ENCODE results near the gene CYTIP.
"Not testable (repeated sequence)": the region's sequence is repeated elsewhere in the genome, so short reads cannot be mapped to it uniquely, and the experiment has no call there.

CYTIP gene

GRCh38 chr2:157421331-157421944 lies 22.5 kb downstream of the CYTIP start:
- no peak for DNase-seq

- DNase-seq: no peak
Observed at GRCh38 chr2:157420771-157421323, 23.0 kb downstream of the CYTIP start.

GRCh38 chr2:157419031-157419575 lies 24.8 kb downstream of the CYTIP start:
- no peak for DNase-seq

- DNase-seq: no peak
Observed at GRCh38 chr2:157418239-157418641, 25.6 kb downstream of the CYTIP start.

GRCh38 chr2:157415591-157416101 lies 28.2 kb downstream of the CYTIP start:
- DNase-seq: no peak

- no peak for DNase-seq
Observed at GRCh38 chr2:157414050-157414449, 29.8 kb downstream of the CYTIP start.

GRCh38 chr2:157413326-157414035 lies 30.4 kb downstream of the CYTIP start:
- no peak for DNase-seq

- DNase-seq: no peak
Observed at GRCh38 chr2:157411624-157412336, 32.1 kb downstream of the CYTIP start.

- not testable (repeated sequence) for DNase-seq
Observed at GRCh38 chr2:157405398-157405797, 38.5 kb downstream of the CYTIP start.

- peak; percentile 37 for DNase-seq
Observed at GRCh38 chr2:157404363-157404762, 39.5 kb downstream of the CYTIP start.

- DNase-seq: not testable (repeated sequence)
Observed at GRCh38 chr2:157402801-157403485, 40.9 kb downstream of the CYTIP start.

- DNase-seq: no peak
Observed at GRCh38 chr2:157395811-157396210, 48.1 kb downstream of the CYTIP start.

GRCh38 chr2:157394928-157395327 lies 49.0 kb downstream of the CYTIP start:
- DNase-seq: no peak

GRCh38 chr2:157393348-157393747 lies 50.5 kb downstream of the CYTIP start:
- DNase-seq: no peak

- DNase-seq: no peak
Observed at GRCh38 chr2:157388827-157389226, 55.1 kb downstream of the CYTIP start.

GRCh38 chr2:157386747-157387146 lies 57.1 kb downstream of the CYTIP start:
- DNase-seq: no peak

- DNase-seq: no peak
Observed at GRCh38 chr2:157386247-157386646, 57.6 kb downstream of the CYTIP start.

- DNase-seq: no peak
Observed at GRCh38 chr2:157377861-157378260, 66.0 kb downstream of the CYTIP start.

- DNase-seq: no peak
Observed at GRCh38 chr2:157376041-157376440, 67.8 kb downstream of the CYTIP start.

- no peak for DNase-seq
Observed at GRCh38 chr2:157375384-157375783, 68.5 kb downstream of the CYTIP start.

GRCh38 chr2:157368508-157368907 lies 75.4 kb downstream of the CYTIP start:
- not testable (repeated sequence) for DNase-seq

GRCh38 chr2:157367704-157368103 lies 76.2 kb downstream of the CYTIP start:
- no peak for DNase-seq
